Body of pancreas (tissue), 4 donors: Measurements from ENCODE around the gene RAD51B. TPM values are rescaled to one million over a fixed set of nuclear protein-coding genes. Genes with fewer than 3 reads are reported as not detected.

Experiments
- ATAC-seq: fragments of 150-250 bp; one replicate; pipeline ENCODE4 v1.9.1; 2016
- DNase-seq, 4 donors: peaks; one replicate each; pipeline ENCODE4 v3.0.0-alpha.2; 2019
- H3K27ac ChIP-seq, 4 donors: fragments of 200-600 bp; sonication (generic); 1 replicate in 3 of 4; 2 replicates in 1 of 4; pipeline versions ENCODE4 v1.5.1 to v1.6.1; 2016 to 2019; ENCODE audit warnings: mild to moderate bottlenecking in 1 of 4, mixed read lengths in 1 of 4, moderate library complexity in 1 of 4
- H3K27me3 ChIP-seq, 2 donors: fragments of 200-600 bp; sonication (generic); one replicate each; pipeline ENCODE4 v1.6.0; 2016; ENCODE audit warnings: mild to moderate bottlenecking in 1 of 2
- H3K36me3 ChIP-seq, 2 donors: fragments of 200-600 bp; sonication (generic); replicated peaks in 1 of 2; 2 replicates each; pipeline ENCODE4 v1.5.1; 2016; ENCODE audit warnings: low read depth in 2 of 2; ENCODE audit not compliant: insufficient read depth in 1 of 2
- H3K4me1 ChIP-seq: fragments of 200-600 bp; sonication (generic); one replicate; pipeline ENCODE4 v1.6.0; 2016
- H3K4me3 ChIP-seq, 2 donors: fragments of 200-600 bp; sonication (generic); 1 replicate in 1 of 2; 2 replicates in 1 of 2; pipeline ENCODE4 v1.5.1; 2016 to 2019
- H3K9me3 ChIP-seq, 3 donors: fragments of 200-600 bp; sonication (generic); 1 replicate in 2 of 3; 2 replicates in 1 of 3; pipeline ENCODE4 v1.5.1; 2016
- CTCF ChIP-seq, 7 experiments: fragments of 450-650 bp in 4 of 7; fragments of 200-600 bp in 3 of 7; sonication (generic) in 3 of 7; IDR thresholded peaks; one replicate each; pipeline ENCODE4 v1.5.1; 2016 to 2019; ENCODE audit warnings: antibody characterized with exemption in 7 of 7
- POLR2A ChIP-seq, 3 donors: fragments of 450-650 bp; IDR thresholded peaks; one replicate each; pipeline ENCODE4 v1.6.1; 2016; ENCODE audit warnings: antibody characterized with exemption in 3 of 3, mild to moderate bottlenecking in 2 of 3
- WGBS, 2 donors: methylation state at CpG; one replicate each; pipeline ENCODE4 v1.1.5; 2017; 5-methylcytosine and 5-hydroxymethylcytosine counted together
- intact Hi-C: fragments of 100-400 bp; cut with DNase I; formaldehyde crosslinking; loops from one replicate; pipeline ENCODE4 v1.15.1; 2023
- total RNA-seq, 2 donors: library from RNA; depleted of rRNA; stranded (reverse); fragments of >200 nt; gene quantifications; one replicate each; pipeline ENCODE4 v1.1.0, GENCODE V29; 2016

RAD51B gene
- total RNA-seq, 2 donors from 2014 or later = 12.2 to 29.6 TPM

- H3K27ac ChIP-seq = no peak overlapping the region
- DNase-seq = no peak
- no peaks in the 10 kb centered on the region for H3K27me3 ChIP-seq
- H3K36me3 ChIP-seq = no peaks in the 10 kb centered on the region
- ATAC-seq = no peak
- H3K4me3 ChIP-seq = no peak overlapping the region
- intact Hi-C loops = no loop called here
- 52 to 56% methylated on average over 3 of the region's 3 CpGs for WGBS, 2 donors
- no peak for TF ChIP-seq CTCF (IDR thresholded peaks at IDR 0.05)
- TF ChIP-seq POLR2A (IDR thresholded peaks at IDR 0.05) = no peak
- no peaks in the 10 kb centered on the region for H3K9me3 ChIP-seq
- peaks cover 6% of the 10 kb centered on the region for H3K4me1 ChIP-seq
Observed at GRCh38 chr14:67853715-67854114, 34.1 kb downstream of the RAD51B start.

- TF ChIP-seq CTCF (IDR thresholded peaks at IDR 0.05) (no peak), POLR2A (IDR thresholded peaks at IDR 0.05) (no peak)
- 47 to 54% methylated on average over 2 of the region's 2 CpGs for WGBS, 2 donors
- DNase-seq = no peak
Observed at GRCh38 chr14:67856827-67857226, 37.2 kb downstream of the RAD51B start.

GRCh38 chr14:67857778-67858350 is 38.3 kb downstream of the RAD51B start:
- WGBS, 2 donors = 92 to 94% methylated on average over 10 to 20 of the region's 20 CpGs
- intact Hi-C loops = no loop called here
- H3K4me3 ChIP-seq = no peak overlapping the region

More at GRCh38 chr14:67856827-67857226, 37.2 kb downstream of the RAD51B start:
- Histone ChIP-seq H3K9me3 (no peaks in the 10 kb centered on the region), H3K27me3 (no peaks in the 10 kb centered on the region), H3K27ac (no peak overlapping the region), H3K4me3 (no peak overlapping the region), H3K4me1 (peaks cover 6% of the 10 kb centered on the region), H3K36me3 (no peaks in the 10 kb centered on the region)
- no peak for ATAC-seq
- intact Hi-C loops = no loop called here

GRCh38 chr14:67859169-67859749 is 39.7 kb downstream of the RAD51B start:
- Histone ChIP-seq H3K4me1 (peaks cover 6% of the 10 kb centered on the region), H3K36me3 (no peaks in the 10 kb centered on the region), H3K4me3 (no peak overlapping the region), H3K27ac (no peak overlapping the region), H3K9me3 (no peaks in the 10 kb centered on the region), H3K27me3 (no peaks in the 10 kb centered on the region)
- 86 to 96% methylated on average over 1 of the region's 1 CpG for WGBS, 2 donors
- no peak for ATAC-seq
- intact Hi-C loops = no loop called here
- no peak for DNase-seq
- no peak for TF ChIP-seq CTCF (IDR thresholded peaks at IDR 0.05)
- no peak for TF ChIP-seq POLR2A (IDR thresholded peaks at IDR 0.05)

More at GRCh38 chr14:67857778-67858350, 38.3 kb downstream of the RAD51B start:
- ATAC-seq (no peak), DNase-seq (no peak)
- H3K4me1 ChIP-seq = peaks cover 6% of the 10 kb centered on the region
- H3K27ac ChIP-seq = no peak overlapping the region
- TF ChIP-seq POLR2A (IDR thresholded peaks at IDR 0.05) = no peak
- no peak for TF ChIP-seq CTCF (IDR thresholded peaks at IDR 0.05)
- H3K36me3 ChIP-seq = no peaks in the 10 kb centered on the region
- no peaks in the 10 kb centered on the region for H3K9me3 ChIP-seq
- no peaks in the 10 kb centered on the region for H3K27me3 ChIP-seq

- 90 to 97% methylated on average over 2 of the region's 2 CpGs for WGBS, 2 donors
Observed at GRCh38 chr14:67863223-67863622, 43.6 kb downstream of the RAD51B start.

More at GRCh38 chr14:67863223-67863622, 43.6 kb downstream of the RAD51B start:
- Histone ChIP-seq H3K4me3 (no peak overlapping the region), H3K27ac (no peak overlapping the region), H3K27me3 (no peaks in the 10 kb centered on the region), H3K9me3 (no peaks in the 10 kb centered on the region), H3K4me1 (no peaks in the 10 kb centered on the region), H3K36me3 (no peaks in the 10 kb centered on the region)
- DNase-seq = no peak
- ATAC-seq = no peak
- TF ChIP-seq POLR2A (IDR thresholded peaks at IDR 0.05) = no peak
- no peak for TF ChIP-seq CTCF (IDR thresholded peaks at IDR 0.05)
- intact Hi-C loops = no loop called here
